Stomach (tissue), 9 donors: Measurements from ENCODE around the gene EPS8L3. TPM values are rescaled to one million over a fixed set of nuclear protein-coding genes. Genes with fewer than 3 reads are reported as not detected.

ENCODE experiments used
- DNase-seq, 2 donors: peaks; one replicate each; pipeline versions ENCODE4 v3.0.0 to v3.0.0-alpha.2; 2013 to 2019
- H3K27ac ChIP-seq, 5 donors: fragments of 200-600 bp in 4 of 5; sonication (generic) in 4 of 5; one replicate each; pipeline ENCODE4 v1.5.1; 2013 to 2019; ENCODE audit warnings: mild to moderate bottlenecking in 1 of 5, moderate library complexity in 1 of 5
- H3K27me3 ChIP-seq, 3 donors: fragments of 200-600 bp; sonication (generic); one replicate each; pipeline ENCODE4 v1.5.1; 2017 to 2019; ENCODE audit warnings: mixed run types in 1 of 3
- H3K36me3 ChIP-seq, 4 donors: fragments of 200-600 bp; sonication (generic); 1 replicate in 3 of 4; 2 replicates in 1 of 4; pipeline ENCODE4 v1.5.1; 2016 to 2019
- H3K4me1 ChIP-seq, 4 donors: fragments of 200-600 bp; sonication (generic); one replicate each; pipeline ENCODE4 v1.5.1; 2016 to 2019
- H3K4me3 ChIP-seq, 4 donors: fragments of 200-600 bp; sonication (generic) in 3 of 4; one replicate each; pipeline ENCODE4 v1.5.1; 2016 to 2019; ENCODE audit warnings: mild to moderate bottlenecking in 1 of 4
- H3K9me3 ChIP-seq, 4 donors: fragments of 200-600 bp; sonication (generic); one replicate each; pipeline ENCODE4 v1.5.1; 2016 to 2019
- EP300 ChIP-seq: sonication (generic); formaldehyde crosslinking; IDR thresholded peaks from one replicate; pipeline ENCODE4 v1.6.1; 2017; ENCODE audit warnings: antibody characterized with exemption
- POLR2A ChIP-seq, 4 donors: fragments of 450-650 bp; IDR thresholded peaks; one replicate each; pipeline ENCODE4 v1.6.1; 2016; ENCODE audit warnings: antibody characterized with exemption in 4 of 4, control low read depth in 2 of 4, mild to moderate bottlenecking in 1 of 4, moderate library complexity in 1 of 4
- POLR2AphosphoS5 ChIP-seq, 3 donors: sonication (generic); formaldehyde crosslinking; IDR thresholded peaks; one replicate each; pipeline ENCODE4 v1.6.1; 2016; ENCODE audit warnings: antibody characterized with exemption in 3 of 3
- WGBS, 5 donors: extraction: QIAGEN DNeasy Blood & Tissue Kit in 3 of 5; methylation state at CpG; one replicate each; pipeline versions ENCODE4 v1.1.5 to v1.1.7; 2013 to 2018; 5-methylcytosine and 5-hydroxymethylcytosine counted together
- intact Hi-C: fragments of 100-400 bp; cut with DNase I; formaldehyde crosslinking; loops from one replicate; pipeline ENCODE4 v1.15.1; 2023; ENCODE audit warnings: low total_unique reads
- polyA plus RNA-seq, 3 donors: library from polyadenylated mRNA; stranded (reverse); fragments of 200-250 nt; gene quantifications; one replicate each; pipeline ENCODE4 v1.2.3, GENCODE V29; 2013
- total RNA-seq, 5 donors: library from RNA; depleted of rRNA; stranded (reverse); fragments of >200 nt; gene quantifications; one replicate each; pipeline versions ENCODE4 v1.1.0 to v1.2.3, GENCODE V29; 2014 to 2016
- TF ChIP-seq, protein P1 (sequence below), 7 experiments: fragments of 450-650 bp in 4 of 7; fragments of 200-600 bp in 3 of 7; sonication (generic) in 3 of 7; IDR thresholded peaks; one replicate each; pipeline ENCODE4 v1.5.1; 2016 to 2019; ENCODE audit warnings: antibody characterized with exemption in 7 of 7, control low read depth in 2 of 7, mild to moderate bottlenecking in 1 of 7
- donor health status: healthy with polysubstance abuse.
- donor health status: Bipolar disorder and iron deficiency.
- donor health status: healthy.

EPS8L3 gene
- total and polyA plus RNA-seq, 8 donors, result 9.5 to 299 (median 34.3) TPM

DNA sequence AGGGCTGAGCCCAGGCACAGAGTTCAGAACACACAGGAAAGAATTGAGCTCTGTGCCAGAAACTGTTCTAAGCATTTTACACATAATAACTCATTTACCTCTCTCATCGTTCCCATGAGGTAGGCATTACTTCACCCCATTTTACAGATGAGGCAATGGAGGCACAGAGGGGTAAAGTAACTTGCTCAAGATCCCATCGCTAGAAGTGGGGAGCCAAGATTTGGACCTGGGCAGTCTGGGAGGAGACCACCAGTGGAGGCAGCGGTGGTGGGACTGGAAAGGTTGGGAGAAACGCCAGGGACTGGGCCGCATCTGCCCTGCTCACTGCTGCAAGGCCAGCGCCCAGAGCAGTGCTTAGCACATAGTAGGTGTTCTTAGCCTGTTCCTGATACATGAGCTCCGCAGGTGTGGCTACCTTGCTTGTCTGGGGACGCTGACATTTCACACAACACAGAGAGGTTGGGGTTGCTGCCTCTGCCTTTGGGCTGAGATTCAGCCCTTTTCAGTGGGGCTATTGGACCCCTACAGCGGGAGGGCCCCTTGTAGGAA lies 27.8 kb upstream of the EPS8L3 start:
- Histone ChIP-seq H3K27me3 (no peaks in the 10 kb centered on the region), H3K4me1 (peaks cover 49 to 90% (median 52%) of the 10 kb centered on the region in 4 donors), H3K4me3 (no peak overlapping the region), H3K36me3 (no peaks in the 10 kb centered on the region), H3K9me3 (no peaks in the 10 kb centered on the region), H3K27ac (peak overlapping the region; percentile 20 to 66 (median 59))
- DNase-seq, result peak in 1 of 2 donors; percentile 23
- intact Hi-C loops, result no loop called here
- WGBS, 5 donors, result 84 to 87% (median 86%) methylated on average over 7 to 9 of the region's 9 CpGs
- no peak for TF ChIP-seq POLR2A (IDR thresholded peaks at IDR 0.05)
- no peak for TF ChIP-seq EP300
- TF ChIP-seq, protein P1, sequence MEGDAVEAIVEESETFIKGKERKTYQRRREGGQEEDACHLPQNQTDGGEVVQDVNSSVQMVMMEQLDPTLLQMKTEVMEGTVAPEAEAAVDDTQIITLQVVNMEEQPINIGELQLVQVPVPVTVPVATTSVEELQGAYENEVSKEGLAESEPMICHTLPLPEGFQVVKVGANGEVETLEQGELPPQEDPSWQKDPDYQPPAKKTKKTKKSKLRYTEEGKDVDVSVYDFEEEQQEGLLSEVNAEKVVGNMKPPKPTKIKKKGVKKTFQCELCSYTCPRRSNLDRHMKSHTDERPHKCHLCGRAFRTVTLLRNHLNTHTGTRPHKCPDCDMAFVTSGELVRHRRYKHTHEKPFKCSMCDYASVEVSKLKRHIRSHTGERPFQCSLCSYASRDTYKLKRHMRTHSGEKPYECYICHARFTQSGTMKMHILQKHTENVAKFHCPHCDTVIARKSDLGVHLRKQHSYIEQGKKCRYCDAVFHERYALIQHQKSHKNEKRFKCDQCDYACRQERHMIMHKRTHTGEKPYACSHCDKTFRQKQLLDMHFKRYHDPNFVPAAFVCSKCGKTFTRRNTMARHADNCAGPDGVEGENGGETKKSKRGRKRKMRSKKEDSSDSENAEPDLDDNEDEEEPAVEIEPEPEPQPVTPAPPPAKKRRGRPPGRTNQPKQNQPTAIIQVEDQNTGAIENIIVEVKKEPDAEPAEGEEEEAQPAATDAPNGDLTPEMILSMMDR (IDR thresholded peaks at IDR 0.05), result no peak
- no peak for TF ChIP-seq POLR2AphosphoS5 (IDR thresholded peaks at IDR 0.05)

DNA sequence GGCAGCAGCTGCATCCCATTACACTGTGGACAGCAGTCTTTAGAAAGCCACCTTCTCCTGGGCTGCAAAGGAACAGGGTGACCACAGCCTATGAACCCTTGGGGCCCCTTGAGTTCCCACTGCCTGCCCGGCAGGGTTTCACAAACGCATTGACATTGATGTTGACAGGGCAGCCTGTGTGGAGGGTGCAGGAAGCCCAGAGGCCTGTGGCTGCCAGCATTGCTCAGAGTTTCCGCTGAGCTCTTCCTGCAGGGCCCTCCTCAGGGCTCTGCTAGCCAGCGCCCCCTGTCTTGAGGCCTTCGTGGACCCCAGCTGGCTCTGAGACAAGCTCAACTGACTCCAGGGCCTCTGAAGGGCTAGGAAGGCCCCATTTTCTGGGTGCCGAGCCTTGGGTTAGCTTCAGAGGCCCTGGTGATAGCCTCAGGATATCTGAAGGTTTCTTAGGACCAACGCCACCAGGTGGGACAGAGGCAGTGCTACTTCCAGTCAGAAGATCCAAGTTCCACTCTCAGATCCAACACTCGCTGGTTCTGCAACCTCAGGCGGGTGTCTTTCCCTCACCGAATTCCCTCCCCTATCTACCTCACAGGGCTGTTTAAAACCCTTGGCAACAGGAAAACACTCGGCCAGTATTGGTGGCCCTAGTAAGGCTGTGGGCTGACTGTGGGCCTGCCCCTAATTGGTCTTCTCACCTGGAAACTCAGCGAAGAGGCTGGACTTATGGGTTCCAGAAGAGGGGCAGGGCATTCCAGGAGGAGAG lies 27.2 kb upstream of the EPS8L3 start:
- H3K36me3 ChIP-seq, result no peaks in the 10 kb centered on the region
- H3K9me3 ChIP-seq, result no peaks in the 10 kb centered on the region
- peak; percentile 43 to 85 for DNase-seq
- no peak overlapping the region for H3K4me3 ChIP-seq
- WGBS, 5 donors, result 68 to 77% (median 71%) methylated on average over 7 to 12 of the region's 12 CpGs
- intact Hi-C loops, result no loop called here
- TF ChIP-seq EP300, result no peak
- TF ChIP-seq, protein P1 (IDR thresholded peaks at IDR 0.05), result peak in 2 of 7 experiments; percentile 16 to 39
- TF ChIP-seq POLR2A (IDR thresholded peaks at IDR 0.05), result no peak
- TF ChIP-seq POLR2AphosphoS5 (IDR thresholded peaks at IDR 0.05), result peak in 1 of 3 donors; percentile 40
- H3K27ac ChIP-seq, result peak overlapping the region; percentile 1 to 66 (median 59)
- H3K27me3 ChIP-seq, result no peaks in the 10 kb centered on the region
- H3K4me1 ChIP-seq, result peaks cover 48 to 92% (median 58%) of the 10 kb centered on the region in 4 donors

DNA sequence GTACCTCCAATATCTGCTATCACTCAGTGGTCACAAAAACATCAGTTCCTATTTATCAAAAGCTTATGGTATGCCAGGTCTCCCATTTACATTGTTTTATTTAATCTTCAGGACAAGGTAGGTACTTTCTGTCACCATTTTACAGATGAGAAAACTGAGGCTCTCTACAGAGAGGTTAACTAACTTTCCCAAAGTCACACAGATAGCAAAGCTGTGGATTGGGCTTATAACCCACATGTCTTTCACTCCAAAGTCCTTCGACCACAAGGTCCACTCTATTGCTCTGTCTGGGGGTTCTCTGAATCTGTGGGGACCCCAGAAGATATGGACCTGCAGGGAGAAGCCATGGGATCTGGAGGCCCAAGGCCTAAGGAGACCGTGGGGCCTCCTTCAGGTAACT lies 26.6 kb upstream of the EPS8L3 start:
- H3K4me3 ChIP-seq, result no peak overlapping the region
- peak overlapping the region in 4 of 5 donors; percentile 59 to 66 (median 62) for H3K27ac ChIP-seq
- no peaks in the 10 kb centered on the region for H3K27me3 ChIP-seq
- H3K36me3 ChIP-seq, result no peaks in the 10 kb centered on the region
- WGBS, 5 donors, result 81 to 90% (median 85%) methylated on average over 2 of the region's 2 CpGs
- no peaks in the 10 kb centered on the region for H3K9me3 ChIP-seq
- TF ChIP-seq POLR2A (IDR thresholded peaks at IDR 0.05), result no peak
- no peak for TF ChIP-seq POLR2AphosphoS5 (IDR thresholded peaks at IDR 0.05)
- TF ChIP-seq, protein P1 (IDR thresholded peaks at IDR 0.05), result no peak
- no peak for TF ChIP-seq EP300
- DNase-seq, result no peak
- intact Hi-C loops, result no loop called here
- peaks cover 48 to 97% (median 64%) of the 10 kb centered on the region in 4 donors for H3K4me1 ChIP-seq

DNA sequence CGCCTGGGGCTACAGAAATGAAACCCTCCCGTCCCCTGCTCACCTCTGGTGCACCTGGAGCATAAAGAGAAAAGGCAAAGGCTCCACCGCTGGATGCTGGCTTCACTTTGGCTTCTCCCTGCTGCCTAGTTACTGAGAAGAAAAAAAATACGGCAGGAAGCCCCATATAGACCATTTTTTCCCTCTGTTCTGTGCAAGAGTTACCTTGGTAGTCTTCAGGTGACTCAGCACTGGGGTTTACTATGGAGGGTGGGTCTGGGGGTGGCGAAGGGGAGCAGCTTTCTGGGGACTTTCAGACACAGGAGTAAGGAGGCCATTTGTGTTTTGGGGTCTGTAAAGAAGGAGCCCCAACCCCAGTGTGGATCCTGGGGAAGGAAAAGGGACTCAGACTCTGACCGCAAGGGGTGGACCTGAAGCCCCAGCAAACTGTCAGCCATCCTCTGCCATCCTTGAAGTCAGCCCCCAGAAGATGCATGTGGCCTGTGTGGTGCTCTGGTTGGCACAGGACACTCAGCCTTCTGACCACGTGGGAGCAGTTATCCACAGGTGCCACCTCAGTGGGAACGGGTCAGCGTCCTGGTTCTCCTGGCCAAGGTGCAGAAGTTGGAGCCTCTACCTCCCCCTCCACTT lies 25.9 kb upstream of the EPS8L3 start:
- H3K27ac ChIP-seq, result no peak overlapping the region
- no peak for TF ChIP-seq POLR2AphosphoS5 (IDR thresholded peaks at IDR 0.05)
- TF ChIP-seq, protein P1 (IDR thresholded peaks at IDR 0.05), result no peak
- no peak for TF ChIP-seq POLR2A (IDR thresholded peaks at IDR 0.05)
- TF ChIP-seq EP300, result no peak
- whole genome bisulfite sequencing, 5 donors, result 73 to 86% (median 80%) methylated on average over 9 of the region's 9 CpGs
- H3K9me3 ChIP-seq, result no peaks in the 10 kb centered on the region
- H3K4me1 ChIP-seq, result peaks cover 45 to 96% (median 63%) of the 10 kb centered on the region in 4 donors
- no peaks in the 10 kb centered on the region for H3K27me3 ChIP-seq
- no peaks in the 10 kb centered on the region for H3K36me3 ChIP-seq
- H3K4me3 ChIP-seq, result no peak overlapping the region
- intact Hi-C loops, result loop anchor here (5.0 kb wide), 1 partner anchor 188 kb away; no protein-coding TSS in a partner anchor
- DNase-seq, result peak in 1 of 2 donors; percentile 19
